NB4 (cell line): ENCODE measurements around the gene ZNF827.

Source experiments
- DNase-seq: peaks from one replicate; pipeline ENCODE4 v3.0.0; 2010; ENCODE audit warnings: low read depth
- H3K4me3 ChIP-seq: one replicate; pipeline ENCODE4 v1.5.1; 2011; ENCODE audit warnings: mild to moderate bottlenecking, low read depth, low read length, moderate library complexity
- MYC ChIP-seq: IDR thresholded peaks from 2 replicates; pipeline ENCODE4 v1.6.1; 2011; ENCODE audit warnings: low read depth, low read length
- POLR2A ChIP-seq: IDR thresholded peaks from 2 replicates; pipeline ENCODE4 v1.6.1; 2011; ENCODE audit warnings: mild to moderate bottlenecking; ENCODE audit not compliant: insufficient read length; ENCODE audit errors: extremely low read depth
- TF ChIP-seq, protein P1 (sequence below): IDR thresholded peaks from one replicate; pipeline ENCODE4 v1.5.1; 2012; ENCODE audit warnings: low read depth, low read length
- TF ChIP-seq, protein P2 (sequence below): IDR thresholded peaks from 2 replicates; pipeline ENCODE4 v1.6.1; 2011; ENCODE audit warnings: low read depth, low read length

The ZNF827 gene

DNA sequence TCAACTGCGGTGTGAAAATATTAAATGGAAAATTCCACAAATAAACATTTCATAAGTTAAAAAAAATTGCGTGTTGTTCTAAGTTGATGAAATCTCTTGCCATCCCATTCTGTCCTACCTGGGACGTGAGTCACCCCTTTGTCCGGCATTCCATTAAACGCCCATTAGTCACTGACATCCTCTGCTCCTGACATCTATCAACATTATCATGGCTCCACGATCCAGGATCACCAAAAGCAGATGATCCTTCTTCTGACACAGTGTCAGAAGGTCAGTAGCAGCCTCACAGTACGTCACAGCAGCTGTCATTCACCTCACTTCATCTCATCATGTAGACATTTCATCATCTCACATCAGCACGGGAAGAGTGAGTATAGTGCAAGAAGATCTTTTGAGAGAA lies 125.7 kb downstream of the ZNF827 start:
- no peak for DNase-seq
- no peak overlapping the region for H3K4me3 ChIP-seq
- no peak for TF ChIP-seq POLR2A
- TF ChIP-seq, protein P1, sequence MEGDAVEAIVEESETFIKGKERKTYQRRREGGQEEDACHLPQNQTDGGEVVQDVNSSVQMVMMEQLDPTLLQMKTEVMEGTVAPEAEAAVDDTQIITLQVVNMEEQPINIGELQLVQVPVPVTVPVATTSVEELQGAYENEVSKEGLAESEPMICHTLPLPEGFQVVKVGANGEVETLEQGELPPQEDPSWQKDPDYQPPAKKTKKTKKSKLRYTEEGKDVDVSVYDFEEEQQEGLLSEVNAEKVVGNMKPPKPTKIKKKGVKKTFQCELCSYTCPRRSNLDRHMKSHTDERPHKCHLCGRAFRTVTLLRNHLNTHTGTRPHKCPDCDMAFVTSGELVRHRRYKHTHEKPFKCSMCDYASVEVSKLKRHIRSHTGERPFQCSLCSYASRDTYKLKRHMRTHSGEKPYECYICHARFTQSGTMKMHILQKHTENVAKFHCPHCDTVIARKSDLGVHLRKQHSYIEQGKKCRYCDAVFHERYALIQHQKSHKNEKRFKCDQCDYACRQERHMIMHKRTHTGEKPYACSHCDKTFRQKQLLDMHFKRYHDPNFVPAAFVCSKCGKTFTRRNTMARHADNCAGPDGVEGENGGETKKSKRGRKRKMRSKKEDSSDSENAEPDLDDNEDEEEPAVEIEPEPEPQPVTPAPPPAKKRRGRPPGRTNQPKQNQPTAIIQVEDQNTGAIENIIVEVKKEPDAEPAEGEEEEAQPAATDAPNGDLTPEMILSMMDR: no peak
- TF ChIP-seq MYC: no peak
- TF ChIP-seq, protein P2, sequence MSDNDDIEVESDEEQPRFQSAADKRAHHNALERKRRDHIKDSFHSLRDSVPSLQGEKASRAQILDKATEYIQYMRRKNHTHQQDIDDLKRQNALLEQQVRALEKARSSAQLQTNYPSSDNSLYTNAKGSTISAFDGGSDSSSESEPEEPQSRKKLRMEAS: no peak

DNA sequence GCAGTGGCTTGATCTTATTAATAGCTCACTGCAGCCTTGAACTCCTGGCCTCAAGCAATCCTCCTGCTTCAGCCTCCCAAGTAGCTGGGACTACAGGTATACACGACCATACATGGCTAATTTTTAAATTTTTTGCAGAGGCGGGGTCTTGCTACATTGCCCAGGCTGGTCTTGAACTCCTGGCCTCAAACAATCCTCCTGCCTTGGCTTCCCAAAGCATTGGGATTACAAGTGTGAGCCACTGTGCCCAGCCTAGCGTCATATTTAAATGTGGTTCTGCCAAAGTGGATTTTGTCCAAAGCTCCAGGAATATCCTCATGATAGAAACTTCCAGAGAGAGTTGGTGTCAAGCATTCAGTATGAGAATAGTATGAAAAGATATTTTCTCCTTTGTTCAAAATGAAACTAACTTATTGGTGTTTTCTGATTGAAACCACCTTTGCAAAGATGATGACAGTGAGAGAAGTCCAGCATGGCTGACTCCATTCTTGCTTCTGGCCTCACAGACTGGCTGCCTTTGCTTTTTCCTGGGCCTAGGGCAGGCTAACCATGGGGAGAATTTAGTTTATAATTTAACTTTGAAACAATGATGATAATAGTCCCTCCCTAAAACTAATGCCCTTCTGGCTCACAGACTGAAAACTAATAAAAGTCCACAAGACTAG lies 129.6 kb downstream of the ZNF827 start:
- TF ChIP-seq MYC (no peak), POLR2A (no peak)
- TF ChIP-seq, protein P1: no peak
- TF ChIP-seq, protein P2: no peak
- no peak for DNase-seq
- H3K4me3 ChIP-seq: no peak overlapping the region

DNA sequence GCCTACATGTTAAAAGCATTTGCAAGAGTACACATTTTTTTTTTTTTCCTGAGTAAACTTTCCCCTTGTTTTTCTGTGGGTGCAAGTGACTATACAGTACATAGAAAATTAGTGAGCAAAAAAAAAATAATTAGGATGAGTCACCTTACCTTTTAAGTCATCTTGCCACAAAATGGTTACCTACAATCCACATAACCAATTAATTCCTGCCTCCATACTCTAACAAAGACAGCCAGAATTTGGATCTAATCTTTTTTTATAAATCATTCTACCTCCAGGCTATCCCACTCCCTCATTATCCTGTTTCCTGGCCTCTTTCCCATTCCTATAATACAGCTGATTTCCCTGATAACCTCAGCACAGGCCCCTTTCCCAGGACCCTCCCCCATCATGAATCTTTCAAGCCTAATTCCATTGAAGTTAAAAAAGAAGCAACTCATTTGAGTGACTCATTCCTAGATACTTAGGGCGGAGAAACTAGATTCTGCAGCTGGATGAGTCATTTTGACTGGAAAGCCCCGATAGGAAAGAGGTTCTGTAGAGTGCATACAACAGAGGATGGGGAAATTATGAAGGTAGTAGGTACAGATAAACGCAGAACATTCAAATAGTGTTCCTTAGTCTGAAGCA lies 130.5 kb downstream of the ZNF827 start:
- H3K4me3 ChIP-seq: no peak overlapping the region
- TF ChIP-seq POLR2A (no peak), MYC (no peak)
- TF ChIP-seq, protein P2: no peak
- TF ChIP-seq, protein P1: no peak
- peak; percentile 9 for DNase-seq

DNA sequence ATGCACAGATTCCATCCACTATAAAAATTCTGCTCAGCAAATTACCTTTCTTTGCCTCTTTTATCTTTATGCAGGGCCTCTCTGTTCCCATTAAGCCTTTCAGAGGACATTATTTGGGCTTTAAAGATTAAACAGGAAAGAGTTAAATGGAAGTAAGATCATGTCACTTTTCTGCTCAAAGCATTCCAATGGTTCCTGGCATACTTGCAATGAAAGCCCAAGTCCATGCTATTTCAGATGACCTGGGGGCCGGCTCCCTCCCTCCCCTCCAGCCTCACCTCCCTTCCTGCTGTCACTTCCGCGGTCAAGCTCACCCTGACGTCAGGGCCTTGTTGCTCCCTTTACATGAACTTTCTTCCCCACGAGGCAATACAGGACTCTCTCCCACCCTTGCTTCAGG lies 133.1 kb downstream of the ZNF827 start:
- TF ChIP-seq POLR2A (no peak), MYC (no peak)
- TF ChIP-seq, protein P1: no peak
- TF ChIP-seq, protein P2: no peak
- DNase-seq: no peak
- H3K4me3 ChIP-seq: no peak overlapping the region

DNA sequence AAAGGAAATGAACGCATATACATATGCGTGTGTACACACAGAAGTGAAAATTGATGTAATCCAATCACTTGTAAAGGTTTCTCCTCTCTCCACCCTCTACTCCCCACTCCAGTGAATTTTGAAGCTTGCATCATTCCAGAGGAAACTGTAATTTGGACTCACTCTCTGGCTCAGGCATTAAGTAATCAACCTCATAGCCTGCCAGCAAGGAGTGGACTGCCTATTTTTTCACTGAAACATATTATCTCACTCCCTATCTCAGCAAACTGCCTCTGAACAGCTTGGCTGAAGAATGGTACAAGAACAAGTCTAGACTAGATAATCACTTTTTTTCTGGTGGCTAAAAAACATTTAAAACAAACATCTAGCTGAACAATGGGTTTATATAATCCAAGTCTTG lies 134.5 kb downstream of the ZNF827 start:
- no peak for DNase-seq
- no peak overlapping the region for H3K4me3 ChIP-seq
- TF ChIP-seq POLR2A (no peak), MYC (no peak)
- TF ChIP-seq, protein P2: no peak
- TF ChIP-seq, protein P1: no peak

DNA sequence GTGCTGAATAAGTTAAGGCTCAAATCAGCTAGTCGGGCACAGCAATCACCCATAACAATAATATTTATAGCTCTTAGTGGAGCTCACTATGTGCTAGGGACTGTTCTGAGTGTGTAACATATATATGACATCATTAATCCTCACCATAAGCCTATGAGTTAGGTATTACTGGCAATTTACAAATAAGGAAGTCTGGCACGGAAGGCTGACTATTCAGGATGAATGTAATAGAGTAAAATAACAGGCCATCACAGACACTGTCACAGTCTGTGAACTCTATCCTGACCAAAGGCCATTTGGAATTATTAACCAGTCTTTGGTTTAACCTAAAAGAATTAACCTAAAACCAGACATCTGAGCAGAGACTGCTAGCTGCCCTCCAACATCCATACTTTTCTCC lies 139.4 kb downstream of the ZNF827 start:
- no peak for DNase-seq
- TF ChIP-seq, protein P2: no peak
- TF ChIP-seq, protein P1: no peak
- TF ChIP-seq POLR2A (no peak), MYC (no peak)
- no peak overlapping the region for H3K4me3 ChIP-seq
